Measurements from ENCODE around the gene SYAP1.

GRCh38 chrX:16699389-16699788 lies 20.0 kb upstream of the SYAP1 start:
- TF ChIP-seq EP300 (IDR thresholded peaks at IDR 0.05) (no peak), CTCF (IDR thresholded peaks at IDR 0.05) (no peak), POLR2A (IDR thresholded peaks at IDR 0.05) (no peak)

All from suprapubic skin (tissue), 3 donors.